ENCODE data around the gene DBH.

The DBH gene

GRCh38 chr9:133684121-133684935 lies 48.2 kb downstream of the DBH start:
- no peak for DNase-seq (ENCODE audit: low spot score)

- DNase-seq (ENCODE audit: low spot score): no peak
Observed at GRCh38 chr9:133684936-133685361, 48.8 kb downstream of the DBH start.

GRCh38 chr9:133685653-133686609 lies 49.8 kb downstream of the DBH start:
- DNase-seq (ENCODE audit: low spot score): no peak

GRCh38 chr9:133686642-133687575 lies 50.7 kb downstream of the DBH start:
- no peak for DNase-seq (ENCODE audit: low spot score)

GRCh38 chr9:133687856-133688761 lies 51.9 kb downstream of the DBH start:
- DNase-seq (ENCODE audit: low spot score): no peak

GRCh38 chr9:133689151-133689763 lies 53.1 kb downstream of the DBH start:
- no peak for DNase-seq (ENCODE audit: low spot score)

- peak; percentile 46 for DNase-seq (ENCODE audit: low spot score)
Observed at GRCh38 chr9:133690081-133690561, 54.0 kb downstream of the DBH start.

GRCh38 chr9:133691191-133691590 lies 55.0 kb downstream of the DBH start:
- DNase-seq (ENCODE audit: low spot score): no peak

- DNase-seq (ENCODE audit: low spot score): peak; percentile 2
Observed at GRCh38 chr9:133691626-133692363, 55.6 kb downstream of the DBH start.

- no peak for DNase-seq (ENCODE audit: low spot score)
Observed at GRCh38 chr9:133692364-133692985, 56.3 kb downstream of the DBH start.

- no peak for DNase-seq (ENCODE audit: low spot score)
Observed at GRCh38 chr9:133693116-133693515, 57.0 kb downstream of the DBH start.

GRCh38 chr9:133693703-133694529 lies 57.8 kb downstream of the DBH start:
- no peak for DNase-seq (ENCODE audit: low spot score)

- DNase-seq (ENCODE audit: low spot score): no peak
Observed at GRCh38 chr9:133694686-133695085, 58.5 kb downstream of the DBH start.

GRCh38 chr9:133696071-133696472 lies 59.9 kb downstream of the DBH start:
- no peak for DNase-seq (ENCODE audit: low spot score)

GRCh38 chr9:133699546-133699945 lies 63.4 kb downstream of the DBH start:
- DNase-seq (ENCODE audit: low spot score): no peak

GRCh38 chr9:133700819-133701320 lies 64.7 kb downstream of the DBH start:
- DNase-seq (ENCODE audit: low spot score): no peak

GRCh38 chr9:133701321-133701980 lies 65.3 kb downstream of the DBH start:
- no peak for DNase-seq (ENCODE audit: low spot score)
